Right kidney (tissue), 9 donors: Measurements from ENCODE around the gene TM4SF4.
"Not testable (repeated sequence)": the region's sequence is repeated elsewhere in the genome, so short reads cannot be mapped to it uniquely, and the experiment has no call there.

Experiments
- DNase-seq: peaks from one replicate; pipeline ENCODE4 v3.0.0-alpha.2; 2016
- long read RNA-seq, 8 donors: transcript quantifications; one replicate each; lab custom pipeline, GENCODE V29; 2026

The TM4SF4 gene
- long read RNA-seq, donor 1, partial matches to known transcripts: 0 of 1 reads
- long read RNA-seq, donor 1, other reads (novel, unspliced or antisense): 0 of 1 reads
- long read RNA-seq, donor 2: 0 reads
- long read RNA-seq, donor 3: 0 reads
- long read RNA-seq, donor 4: 0 reads
- long read RNA-seq, donor 5: 0 reads
- long read RNA-seq, donor 6, partial matches to known transcripts: 0 of 1 reads
- long read RNA-seq, donor 6, other reads (novel, unspliced or antisense): 0 of 1 reads
- long read RNA-seq, donor 7, partial matches to known transcripts: 431 of 474 reads
- long read RNA-seq, donor 7, other reads (novel, unspliced or antisense): 42 of 474 reads
- long read RNA-seq, donor 8: 0 reads

GRCh38 chr3:149474250-149474817, at the start of gene TM4SF4:
TSS of gene TM4SF4 (plus strand) at chr3:149474697. CDS start at chr3:149474878, 181 bp downstream.
- DNase-seq: no peak

GRCh38 chr3:149424918-149425317, 49.6 kb upstream of the TM4SF4 start:
- DNase-seq: no peak

- no peak for DNase-seq
Observed at GRCh38 chr3:149426325-149426724, 48.2 kb upstream of the TM4SF4 start.

GRCh38 chr3:149428087-149428486, 46.4 kb upstream of the TM4SF4 start:
- DNase-seq: no peak

GRCh38 chr3:149430216-149430615, 44.3 kb upstream of the TM4SF4 start:
- DNase-seq: no peak

- no peak for DNase-seq
Observed at GRCh38 chr3:149432149-149432548, 42.3 kb upstream of the TM4SF4 start.

- no peak for DNase-seq
Observed at GRCh38 chr3:149435996-149436885, 38.3 kb upstream of the TM4SF4 start.

- DNase-seq: no peak
Observed at GRCh38 chr3:149437286-149437685, 37.2 kb upstream of the TM4SF4 start.

GRCh38 chr3:149437710-149438109, 36.8 kb upstream of the TM4SF4 start:
- DNase-seq: no peak

- DNase-seq: no peak
Observed at GRCh38 chr3:149438981-149439380, 35.5 kb upstream of the TM4SF4 start.

GRCh38 chr3:149441642-149442041, 32.9 kb upstream of the TM4SF4 start:
- no peak for DNase-seq

- no peak for DNase-seq
Observed at GRCh38 chr3:149442043-149442442, 32.5 kb upstream of the TM4SF4 start.

GRCh38 chr3:149442851-149443544, 31.5 kb upstream of the TM4SF4 start:
- DNase-seq: no peak

- no peak for DNase-seq
Observed at GRCh38 chr3:149443545-149443912, 31.0 kb upstream of the TM4SF4 start.

- DNase-seq: not testable (repeated sequence)
Observed at GRCh38 chr3:149444867-149445266, 29.6 kb upstream of the TM4SF4 start.

- DNase-seq: no peak
Observed at GRCh38 chr3:149448331-149448831, 26.1 kb upstream of the TM4SF4 start.

GRCh38 chr3:149449182-149449581, 25.3 kb upstream of the TM4SF4 start:
- DNase-seq: no peak

- peak; percentile 25 for DNase-seq
Observed at GRCh38 chr3:149449799-149450198, 24.7 kb upstream of the TM4SF4 start.

GRCh38 chr3:149450281-149450680, 24.2 kb upstream of the TM4SF4 start:
- DNase-seq: no peak

- no peak for DNase-seq
Observed at GRCh38 chr3:149452036-149452435, 22.5 kb upstream of the TM4SF4 start.

- DNase-seq: no peak
Observed at GRCh38 chr3:149453140-149453805, 21.2 kb upstream of the TM4SF4 start.

GRCh38 chr3:149454746-149455145, 19.8 kb upstream of the TM4SF4 start:
- DNase-seq: no peak
